ENCODE measurements around the gene METTL13. TPM values are rescaled to one million over a fixed set of nuclear protein-coding genes. Genes with fewer than 3 reads are reported as not detected.

The METTL13 gene
- total RNA-seq, 2 experiments from 2014 or later, result 6.5 to 7.9 TPM

GRCh38 chr1:171819946-171820345 is 38.5 kb downstream of the METTL13 start:
- intact Hi-C loops (cut with DNase I, micrococcal nuclease), result no loop called here
- Histone ChIP-seq H3K36me3 (ENCODE audit: insufficient read depth, low read length) (no peaks in the 10 kb centered on the region), H3K4me1 (ENCODE audit: insufficient read depth, low read length) (no peaks in the 10 kb centered on the region), H3K27me3 (ENCODE audit: control insufficient read depth in 1 of 2, insufficient read depth in 2 of 2, low read length in 2 of 2) (no peaks in the 10 kb centered on the region), H3K4me3 (ENCODE audit: low read length) (no peak overlapping the region), H3K27ac (ENCODE audit: low read depth in 1 of 2, low read length in 2 of 2) (no peak overlapping the region), H3K9me3 (ENCODE audit: control insufficient read depth in 1 of 2, insufficient read depth in 1 of 2, low read length in 2 of 2) (peaks cover 0 to 5% of the 10 kb centered on the region in 2 experiments)
- Mint-ChIP-seq H3K9me3 (no peaks in the 10 kb centered on the region), H3K27ac (no peak overlapping the region), H3K4me1 (ENCODE audit: low read depth) (no peaks in the 10 kb centered on the region), H3K27me3 (no peaks in the 10 kb centered on the region), H3K4me3 (no peak overlapping the region), H3K36me3 (ENCODE audit: low read depth) (no peaks in the 10 kb centered on the region)
- ChIA-PET CTCF (no interaction called here), POLR2A (no interaction called here)
- ATAC-seq (ENCODE audit: poor library complexity), result no peak
- DNase-seq, result no peak
- no peak for TF ChIP-seq CTCF (IDR thresholded peaks at IDR 0.05)

GRCh38 chr1:171826973-171827372 is 45.5 kb downstream of the METTL13 start:
- DNase-seq (no peak), ATAC-seq (ENCODE audit: poor library complexity) (no peak)
- Histone ChIP-seq H3K36me3 (ENCODE audit: insufficient read depth, low read length) (no peaks in the 10 kb centered on the region), H3K4me3 (ENCODE audit: low read length) (no peak overlapping the region), H3K4me1 (ENCODE audit: insufficient read depth, low read length) (no peaks in the 10 kb centered on the region), H3K9me3 (ENCODE audit: control insufficient read depth in 1 of 2, insufficient read depth in 1 of 2, low read length in 2 of 2) (peaks cover 15% of the 10 kb centered on the region in 2 experiments), H3K27me3 (ENCODE audit: control insufficient read depth in 1 of 2, insufficient read depth in 2 of 2, low read length in 2 of 2) (no peaks in the 10 kb centered on the region), H3K27ac (ENCODE audit: low read depth in 1 of 2, low read length in 2 of 2) (no peak overlapping the region)
- TF ChIP-seq CTCF (IDR thresholded peaks at IDR 0.05), result no peak
- H3K4me3 Mint-ChIP-seq, result no peak overlapping the region
- peaks cover 21% of the 10 kb centered on the region for H3K36me3 Mint-ChIP-seq (ENCODE audit: low read depth)
- H3K9me3 Mint-ChIP-seq, result peaks cover 10% of the 10 kb centered on the region
- H3K27ac Mint-ChIP-seq, result no peak overlapping the region
- ChIA-PET POLR2A (no interaction called here), CTCF (no interaction called here)
- intact Hi-C loops (cut with DNase I, micrococcal nuclease), result no loop called here
- no peaks in the 10 kb centered on the region for H3K27me3 Mint-ChIP-seq
- no peaks in the 10 kb centered on the region for H3K4me1 Mint-ChIP-seq (ENCODE audit: low read depth)

GRCh38 chr1:171828794-171829193 is 47.3 kb downstream of the METTL13 start:
- Histone ChIP-seq H3K4me1 (ENCODE audit: insufficient read depth, low read length) (no peaks in the 10 kb centered on the region), H3K9me3 (ENCODE audit: control insufficient read depth in 1 of 2, insufficient read depth in 1 of 2, low read length in 2 of 2) (peaks cover 15% of the 10 kb centered on the region in 2 experiments), H3K27ac (ENCODE audit: low read depth in 1 of 2, low read length in 2 of 2) (no peak overlapping the region), H3K4me3 (ENCODE audit: low read length) (no peak overlapping the region), H3K36me3 (ENCODE audit: insufficient read depth, low read length) (no peaks in the 10 kb centered on the region), H3K27me3 (ENCODE audit: control insufficient read depth in 1 of 2, insufficient read depth in 2 of 2, low read length in 2 of 2) (no peaks in the 10 kb centered on the region)
- ChIA-PET POLR2A (no interaction called here), CTCF (no interaction called here)
- no peaks in the 10 kb centered on the region for H3K27me3 Mint-ChIP-seq
- H3K36me3 Mint-ChIP-seq (ENCODE audit: low read depth), result peaks cover 21% of the 10 kb centered on the region
- H3K4me1 Mint-ChIP-seq (ENCODE audit: low read depth), result no peaks in the 10 kb centered on the region
- DNase-seq, result no peak
- no peak overlapping the region for H3K4me3 Mint-ChIP-seq
- peaks cover 10% of the 10 kb centered on the region for H3K9me3 Mint-ChIP-seq
- no peak overlapping the region for H3K27ac Mint-ChIP-seq
- intact Hi-C loops (cut with DNase I, micrococcal nuclease), result no loop called here
- ATAC-seq (ENCODE audit: poor library complexity), result no peak
- no peak for TF ChIP-seq CTCF (IDR thresholded peaks at IDR 0.05)
